ENCODE measurements around the gene AGPAT1. TPM values are rescaled to one million over a fixed set of nuclear protein-coding genes. Genes with fewer than 3 reads are reported as not detected.

AGPAT1 gene
- total and polyA plus RNA-seq, 2 of the 8 experiments (the other 6 are each of a cell fraction or from before 2014, with no cell fraction given) = 96.0 to 222 TPM

GRCh38 chr6:32147401-32148132 is 28.3 kb downstream of the AGPAT1 start:
- H2AK5ac ChIP-seq (ENCODE audit: low read depth, low read length) = no peak overlapping the region
- H3K9me3 ChIP-seq (ENCODE audit: insufficient read depth in 2 of 2, low read depth in 1 of 2, low read length in 1 of 2) = no peaks in the 10 kb centered on the region
- H3K27me3 ChIP-seq (replicated peaks in 1 of 4; ENCODE audit: control insufficient read depth in 3 of 4, extremely low read depth in 1 of 4, insufficient read depth in 3 of 4, low read length in 3 of 4) = peaks cover 4 to 35% (median 33%) of the 10 kb centered on the region in 4 experiments
- TF ChIP-seq NRF1 (IDR thresholded peaks at IDR 0.05; ENCODE audit: low read depth, low read length) (no peak), HDAC2 (IDR thresholded peaks at IDR 0.05; ENCODE audit: borderline replicate concordance in 1 of 2, low read depth in 2 of 2, low read length in 2 of 2) (no peak), EZH2 (IDR thresholded peaks at IDR 0.05; ENCODE audit: low read depth, low read length, severe bottlenecking) (no peak), KDM4A (IDR thresholded peaks at IDR 0.05; ENCODE audit: low read depth, low read length, severe bottlenecking) (no peak), RAD21 (IDR thresholded peaks at IDR 0.05 in 1 of 2, conservative IDR thresholded peaks at IDR 0.05 in 1 of 2; ENCODE audit: low read depth in 2 of 2, low read length in 2 of 2) (peak; percentile 13 to 39; a peak in 1 of 4 replicates), SIX5 (IDR thresholded peaks at IDR 0.05; ENCODE audit: low read depth, low read length) (no peak), ATF3 (IDR thresholded peaks at IDR 0.05; ENCODE audit: insufficient read depth, low read depth, low read length) (no peak), POU5F1 (IDR thresholded peaks at IDR 0.05; ENCODE audit: low read depth, low read length) (no peak)
- H3K79me1 ChIP-seq (ENCODE audit: low read depth, low read length) = no peaks in the 10 kb centered on the region
- peaks cover 10 to 32% (median 14%) of the 10 kb centered on the region in 4 experiments for H3K4me1 ChIP-seq (replicated peaks in 1 of 4; ENCODE audit: control insufficient read depth in 3 of 4, insufficient read depth in 4 of 4, low read length in 3 of 4)
- no peaks in the 10 kb centered on the region for H3K79me2 ChIP-seq (ENCODE audit: control insufficient read depth in 1 of 2, insufficient read depth in 2 of 2, low read length in 2 of 2)
- POLR2A ChIA-PET (ENCODE audit: partially characterized antibody) = interaction anchor here (1.2 to 9.2 kb wide), 7 partner anchors 11 to 48 kb away, joined by 3 to 70 read pairs (median 6); partner anchors contain the start of genes AGPAT1, ATF6B, FKBPL and PBX2
- no peak overlapping the region for H4K8ac ChIP-seq (ENCODE audit: extremely low read depth, insufficient read depth, low read length)
- no peak overlapping the region for H4K5ac ChIP-seq (ENCODE audit: insufficient read length, low read depth, low read length)
- H3K4me2 ChIP-seq (ENCODE audit: insufficient read depth in 1 of 2, low read depth in 2 of 2, low read length in 2 of 2) = peak overlapping the region; percentile 94 to 100
- peaks cover 9% of the 10 kb centered on the region; the same call in 1 of the 2 replicates for H3K23me2 ChIP-seq (ENCODE audit: low read depth, low read length)
- H3K27ac ChIP-seq (ENCODE audit: low read depth, low read length) = no peak overlapping the region
- no peak overlapping the region for H3K56ac ChIP-seq (replicated peaks; ENCODE audit: insufficient read length, low read depth, low read length)
- no peak overlapping the region; a peak in 1 of 7 replicates for H3K9ac ChIP-seq (replicated peaks in 1 of 4; ENCODE audit: extremely low read depth in 1 of 4, low read depth in 3 of 4, low read length in 3 of 4)
- no peak overlapping the region for H2BK12ac ChIP-seq (ENCODE audit: low read depth, low read length)
- H2BK20ac ChIP-seq (ENCODE audit: low read length) = 0 out of 2 replicates have a peak overlapping the region, but pooled peaks have one; percentile 61
- H3K36me3 ChIP-seq (ENCODE audit: control insufficient read depth in 2 of 4, insufficient read depth in 4 of 4, low read length in 3 of 4) = no peaks in the 10 kb centered on the region
- no peaks in the 10 kb centered on the region for H4K20me1 ChIP-seq (replicated peaks in 1 of 2; ENCODE audit: control insufficient read depth in 1 of 2, insufficient read depth in 2 of 2, low read length in 2 of 2)
- H3K4ac ChIP-seq (replicated peaks; ENCODE audit: insufficient read length, low read depth, low read length) = no peak overlapping the region
- H2BK120ac ChIP-seq (replicated peaks; ENCODE audit: low read depth, low read length) = no peak overlapping the region
- no peak overlapping the region for H2BK15ac ChIP-seq (ENCODE audit: low read length)
- no peak overlapping the region for H3K18ac ChIP-seq (ENCODE audit: extremely low read depth, low read length)
- H4K91ac ChIP-seq (replicated peaks; ENCODE audit: insufficient read length, low read length) = no peak overlapping the region
- H3K23ac ChIP-seq (ENCODE audit: insufficient read length) = no peak overlapping the region
- no peak overlapping the region for H2BK5ac ChIP-seq (ENCODE audit: low read depth, low read length)
- H3K4me3 ChIP-seq (ENCODE audit: extremely low read depth in 1 of 4, insufficient read depth in 2 of 4, low read depth in 3 of 4, low read length in 4 of 4) = peak overlapping the region; percentile 51 to 76 (median 70); a peak in 5 of 8 replicates
- CTCF ChIA-PET (ENCODE audit: partially characterized antibody) = interaction anchor here (0.7 to 4.7 kb wide), 14 partner anchors 9 to 53 kb away, joined by 3 to 23 read pairs (median 5); partner anchors contain the start of genes ATF6B and GPSM3
- H2AFZ ChIP-seq (ENCODE audit: low read length) = no peak overlapping the region
- no peak overlapping the region for H3K14ac ChIP-seq (ENCODE audit: insufficient read length)
- no peak for FAIRE-seq
- DNase-seq (ENCODE audit: low read depth in 1 of 2, low spot score in 2 of 2) = no peak
- 98% methylated on average over 4 of the region's 4 CpGs; no CpG with 5 or more reads in 1 of the 2 experiments for WGBS, 2 experiments (ENCODE audit: extremely low coverage in 1 of 2, insufficient coverage in 1 of 2, insufficient read length in 1 of 2, insufficient replicate concordance in 2 of 2, low coverage in 1 of 2, low lambda C conversion rate in 2 of 2, missing lambda C conversion rate in 1 of 2)
